AG09309 (cell line): ENCODE measurements around the gene EPHB1.

Source experiments
- DNase-seq: peaks from one replicate; pipeline ENCODE4 v3.0.0-alpha.2; 2010; ENCODE audit warnings: low read depth
- H3K4me3 ChIP-seq: 2 replicates; pipeline ENCODE4 v1.5.1; 2011; ENCODE audit warnings: mild to moderate bottlenecking, low read depth, low read length, moderate library complexity; ENCODE audit not compliant: control insufficient read depth
- CTCF ChIP-seq: IDR thresholded peaks from 2 replicates; pipeline ENCODE4 v1.5.1; 2011; ENCODE audit warnings: mild to moderate bottlenecking, low read depth, low read length, inconsistent platforms; ENCODE audit not compliant: insufficient read depth, control insufficient read depth; ENCODE audit errors: missing control alignments

The EPHB1 gene

GRCh38 chr3:135261916-135262315 lies 466.9 kb downstream of the EPHB1 start:
- no peak for TF ChIP-seq CTCF
- no peak overlapping the region for H3K4me3 ChIP-seq
- no peak for DNase-seq

GRCh38 chr3:135262441-135262840 lies 467.4 kb downstream of the EPHB1 start:
- H3K4me3 ChIP-seq = no peak overlapping the region
- no peak for DNase-seq
- no peak for TF ChIP-seq CTCF

- H3K4me3 ChIP-seq = no peak overlapping the region
- TF ChIP-seq CTCF = no peak
- no peak for DNase-seq
Observed at GRCh38 chr3:135263331-135263730, 468.3 kb downstream of the EPHB1 start.

GRCh38 chr3:135267487-135267886 lies 472.4 kb downstream of the EPHB1 start:
- TF ChIP-seq CTCF = no peak
- no peak for DNase-seq
- H3K4me3 ChIP-seq = no peak overlapping the region

GRCh38 chr3:135268941-135269532 lies 474.0 kb downstream of the EPHB1 start:
- DNase-seq = no peak
- no peak for TF ChIP-seq CTCF
- no peak overlapping the region for H3K4me3 ChIP-seq

GRCh38 chr3:135271177-135272025 lies 476.3 kb downstream of the EPHB1 start:
- DNase-seq = no peak
- no peak overlapping the region for H3K4me3 ChIP-seq
- no peak for TF ChIP-seq CTCF
